DOHH2 (cell line): ENCODE measurements around the gene NR3C2.

Experiments
- CTCF ChIP-seq: fragments of 200-600 bp; sonication (generic); IDR thresholded peaks from one replicate; pipeline ENCODE4 v1.5.1; 2014; ENCODE audit warnings: antibody characterized with exemption, mild to moderate bottlenecking, low read depth, low read length; ENCODE audit not compliant: poor library complexity, severe bottlenecking
- EZH2phosphoT487 ChIP-seq: fragments of 200-600 bp; sonication (generic); IDR thresholded peaks from 2 replicates; pipeline ENCODE4 v1.6.1; 2017; ENCODE audit warnings: borderline replicate concordance, mild to moderate bottlenecking, antibody characterized with exemption, low read length, moderate library complexity, mixed read lengths

- TF ChIP-seq CTCF (no peak), EZH2phosphoT487 (no peak)
Observed at GRCh38 chr4:148054275-148054674, 387.9 kb downstream of the NR3C2 start.
